Loucy (cell line): ENCODE data around the gene IL12A.
A peak's percentile ranks its signal among the peaks of the same experiment; 100 is the strongest.

Experiments used
- H2AFZ ChIP-seq: fragments of 200-600 bp; sonication (generic); 2 replicates; pipeline ENCODE4 v1.6.0; 2016; ENCODE audit warnings: antibody characterized with exemption, mild to moderate bottlenecking, low read length, moderate library complexity
- H3F3A ChIP-seq: fragments of 200-600 bp; 2 replicates; pipeline ENCODE4 v1.6.0; 2016; ENCODE audit warnings: antibody characterized with exemption, low read depth, mild to moderate bottlenecking
- H3K27me3 ChIP-seq: fragments of 200-600 bp; sonication (generic); 2 replicates; pipeline ENCODE4 v1.6.1; 2014; ENCODE audit warnings: low read length, mild to moderate bottlenecking; ENCODE audit not compliant: insufficient read depth, poor library complexity, severe bottlenecking
- H3K36me3 ChIP-seq: fragments of 200-600 bp; sonication (generic); 2 replicates; pipeline ENCODE4 v1.6.1; 2016; ENCODE audit warnings: low read length; ENCODE audit not compliant: insufficient read depth
- H3K4me1 ChIP-seq: fragments of 200-600 bp; sonication (generic); 2 replicates; pipeline ENCODE4 v1.5.1; 2014; ENCODE audit warnings: low read length, mild to moderate bottlenecking; ENCODE audit not compliant: insufficient read depth, poor library complexity, severe bottlenecking
- H3K4me2 ChIP-seq: fragments of 200-600 bp; sonication (generic); 2 replicates; pipeline ENCODE4 v1.6.0; 2014; ENCODE audit warnings: antibody characterized with exemption, low read length, low read depth, mild to moderate bottlenecking; ENCODE audit not compliant: poor library complexity, severe bottlenecking
- H3K4me3 ChIP-seq: fragments of 200-600 bp; sonication (generic); 2 replicates; pipeline ENCODE4 v1.5.1; 2014; ENCODE audit warnings: low read length, mild to moderate bottlenecking, mixed read lengths; ENCODE audit not compliant: poor library complexity, severe bottlenecking
- H3K79me2 ChIP-seq: fragments of 200-600 bp; sonication (generic); 2 replicates; pipeline ENCODE4 v1.6.1; 2014; ENCODE audit warnings: low read length; ENCODE audit not compliant: insufficient read depth
- H3K9ac ChIP-seq: fragments of 200-600 bp; sonication (generic); 2 replicates; pipeline ENCODE4 v1.6.0; 2014; ENCODE audit warnings: mild to moderate bottlenecking, low read depth, low read length, moderate library complexity; ENCODE audit not compliant: poor library complexity, severe bottlenecking
- H3K9me2 ChIP-seq: fragments of 200-600 bp; sonication (generic); replicated peaks from 2 replicates; pipeline ENCODE4 v1.6.1; 2016; ENCODE audit warnings: low read depth, low read length, mixed read lengths
- H3K9me3 ChIP-seq: fragments of 200-600 bp; sonication (generic); 2 replicates; pipeline ENCODE4 v1.6.1; 2014; ENCODE audit warnings: mild to moderate bottlenecking, antibody characterized with exemption, low read length, low read depth; ENCODE audit not compliant: insufficient read depth
- H4K20me1 ChIP-seq: fragments of 200-600 bp; sonication (generic); 2 replicates; pipeline ENCODE4 v1.6.0; 2014; ENCODE audit warnings: antibody characterized with exemption, low read length, mild to moderate bottlenecking; ENCODE audit not compliant: insufficient read depth, poor library complexity, severe bottlenecking
- EZH2phosphoT487 ChIP-seq: fragments of 200-600 bp; IDR thresholded peaks from 2 replicates; pipeline ENCODE4 v1.6.1; 2018; ENCODE audit warnings: antibody characterized with exemption, mild to moderate bottlenecking, moderate library complexity, borderline replicate concordance
- TF ChIP-seq, protein P1 (sequence below): fragments of 200-600 bp; sonication (generic); conservative IDR thresholded peaks from 2 replicates; pipeline ENCODE4 v1.5.1; 2014; ENCODE audit warnings: mild to moderate bottlenecking, antibody characterized with exemption, low read length

The IL12A gene

GRCh38 chr3:160001148-160001760 is 12.6 kb downstream of the IL12A start:
- no peaks in the 10 kb centered on the region for H4K20me1 ChIP-seq
- no peaks in the 10 kb centered on the region for H3K4me1 ChIP-seq
- H3F3A ChIP-seq: no peaks in the 10 kb centered on the region
- no peaks in the 10 kb centered on the region for H3K9me2 ChIP-seq
- H2AFZ ChIP-seq: no peak overlapping the region
- H3K36me3 ChIP-seq: no peaks in the 10 kb centered on the region
- no peak overlapping the region for H3K9ac ChIP-seq
- H3K79me2 ChIP-seq: no peaks in the 10 kb centered on the region
- TF ChIP-seq, protein P1, sequence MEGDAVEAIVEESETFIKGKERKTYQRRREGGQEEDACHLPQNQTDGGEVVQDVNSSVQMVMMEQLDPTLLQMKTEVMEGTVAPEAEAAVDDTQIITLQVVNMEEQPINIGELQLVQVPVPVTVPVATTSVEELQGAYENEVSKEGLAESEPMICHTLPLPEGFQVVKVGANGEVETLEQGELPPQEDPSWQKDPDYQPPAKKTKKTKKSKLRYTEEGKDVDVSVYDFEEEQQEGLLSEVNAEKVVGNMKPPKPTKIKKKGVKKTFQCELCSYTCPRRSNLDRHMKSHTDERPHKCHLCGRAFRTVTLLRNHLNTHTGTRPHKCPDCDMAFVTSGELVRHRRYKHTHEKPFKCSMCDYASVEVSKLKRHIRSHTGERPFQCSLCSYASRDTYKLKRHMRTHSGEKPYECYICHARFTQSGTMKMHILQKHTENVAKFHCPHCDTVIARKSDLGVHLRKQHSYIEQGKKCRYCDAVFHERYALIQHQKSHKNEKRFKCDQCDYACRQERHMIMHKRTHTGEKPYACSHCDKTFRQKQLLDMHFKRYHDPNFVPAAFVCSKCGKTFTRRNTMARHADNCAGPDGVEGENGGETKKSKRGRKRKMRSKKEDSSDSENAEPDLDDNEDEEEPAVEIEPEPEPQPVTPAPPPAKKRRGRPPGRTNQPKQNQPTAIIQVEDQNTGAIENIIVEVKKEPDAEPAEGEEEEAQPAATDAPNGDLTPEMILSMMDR: no peak
- no peak for TF ChIP-seq EZH2phosphoT487
- H3K4me3 ChIP-seq: no peak overlapping the region
- H3K4me2 ChIP-seq: no peak overlapping the region
- H3K27me3 ChIP-seq: no peaks in the 10 kb centered on the region
- no peaks in the 10 kb centered on the region for H3K9me3 ChIP-seq

GRCh38 chr3:160001850-160002623 is 13.4 kb downstream of the IL12A start:
- Histone ChIP-seq H3K9me2 (no peaks in the 10 kb centered on the region), H3K36me3 (no peaks in the 10 kb centered on the region), H4K20me1 (no peaks in the 10 kb centered on the region), H3K9ac (no peak overlapping the region), H3K4me3 (no peak overlapping the region), H3K79me2 (no peaks in the 10 kb centered on the region), H3K4me2 (no peak overlapping the region), H3K27me3 (no peaks in the 10 kb centered on the region), H2AFZ (no peak overlapping the region), H3F3A (no peaks in the 10 kb centered on the region), H3K4me1 (no peaks in the 10 kb centered on the region), H3K9me3 (no peaks in the 10 kb centered on the region)
- TF ChIP-seq, protein P1: no peak
- no peak for TF ChIP-seq EZH2phosphoT487

GRCh38 chr3:160003520-160004128 is 15.0 kb downstream of the IL12A start:
- H3K4me2 ChIP-seq: no peak overlapping the region
- no peaks in the 10 kb centered on the region for H3K9me3 ChIP-seq
- H3F3A ChIP-seq: no peaks in the 10 kb centered on the region
- H3K79me2 ChIP-seq: no peaks in the 10 kb centered on the region
- H3K4me1 ChIP-seq: no peaks in the 10 kb centered on the region
- H3K9me2 ChIP-seq: no peaks in the 10 kb centered on the region
- TF ChIP-seq EZH2phosphoT487: no peak
- TF ChIP-seq, protein P1: peak; percentile 73
- no peaks in the 10 kb centered on the region for H3K36me3 ChIP-seq
- H3K9ac ChIP-seq: no peak overlapping the region
- no peaks in the 10 kb centered on the region for H3K27me3 ChIP-seq
- H3K4me3 ChIP-seq: no peak overlapping the region
- no peak overlapping the region for H2AFZ ChIP-seq
- no peaks in the 10 kb centered on the region for H4K20me1 ChIP-seq
